K562 (cell line): ENCODE measurements around the gene PCYT1A. TPM values are rescaled to one million over a fixed set of nuclear protein-coding genes. Genes with fewer than 3 reads are reported as not detected.

Source experiments
- CTBP1 ChIP-seq: fragments of 450-650 bp; IDR thresholded peaks from 2 replicates; pipeline ENCODE4 v1.6.1; 2016; ENCODE audit warnings: borderline replicate concordance
- HMGN3 ChIP-seq: IDR thresholded peaks from 2 replicates; pipeline ENCODE4 v1.6.1; 2011; ENCODE audit warnings: borderline replicate concordance, low read depth, mild to moderate bottlenecking, mixed read lengths, low read length; ENCODE audit not compliant: insufficient read length; ENCODE audit errors: extremely low read depth
- HSF4 ChIP-seq: fragments of 250-450 bp; sonication (Bioruptor Pico); IDR thresholded peaks from 2 replicates; pipeline ENCODE4 v2.1.2; 2022; ENCODE audit warnings: mild to moderate bottlenecking, moderate library complexity, borderline replicate concordance
- MYC ChIP-seq, 2 experiments: fragments of 250-450 bp in 1 of 2; sonication (Bioruptor Pico) in 1 of 2; IDR thresholded peaks; 2 replicates each; pipeline versions ENCODE4 v1.5.1 to v1.6.1; 2012 to 2021; ENCODE audit warnings: low read depth in 2 of 2, borderline replicate concordance in 1 of 2, improper control_type of control experiment in 1 of 2, low read length in 1 of 2, mild to moderate bottlenecking in 1 of 2, moderate library complexity in 1 of 2
- NFIC ChIP-seq: fragments of 450-650 bp; IDR thresholded peaks from 2 replicates; pipeline ENCODE4 v1.6.1; 2017; ENCODE audit warnings: mild to moderate bottlenecking, inconsistent platforms
- PURB ChIP-seq: sonication (generic); formaldehyde crosslinking; IDR thresholded peaks from 2 replicates; pipeline ENCODE4 v1.9.0; 2021; ENCODE audit warnings: low read depth, mild to moderate bottlenecking, missing genetic modification reagents
- REST ChIP-seq, 2 experiments: fragments of 450-650 bp; formaldehyde crosslinking in 1 of 2; IDR thresholded peaks; 2 replicates each; pipeline versions ENCODE4 v1.4.0 to v1.6.1; 2014 to 2020; ENCODE audit warnings: mild to moderate bottlenecking in 2 of 2, borderline replicate concordance in 1 of 2, low read depth in 1 of 2
- RFX5 ChIP-seq: IDR thresholded peaks from 2 replicates; pipeline ENCODE4 v1.6.1; 2011; ENCODE audit warnings: low read depth, mild to moderate bottlenecking, improper control_type of control experiment, low read length
- SOX6 ChIP-seq: fragments of 450-650 bp; IDR thresholded peaks from 2 replicates; pipeline ENCODE4 v1.6.1; 2014; ENCODE audit warnings: mild to moderate bottlenecking
- STAG1 ChIP-seq: sonication (generic); formaldehyde crosslinking; IDR thresholded peaks from 2 replicates; pipeline ENCODE4 v1.5.0; 2020; ENCODE audit warnings: missing genetic modification reagents, borderline replicate concordance
- THAP7 ChIP-seq: fragments of 250-450 bp; sonication (Bioruptor Pico); IDR thresholded peaks from 2 replicates; pipeline ENCODE4 v1.5.0; 2021
- ZNF175 ChIP-seq: fragments of 200-800 bp; sonication (Bioruptor generic); IDR thresholded peaks from 2 replicates; pipeline ENCODE4 v1.6.1; 2016; ENCODE audit warnings: low read depth, mild to moderate bottlenecking, missing genetic modification characterization, missing compliant biosample characterization
- ZNF184 ChIP-seq: sonication (generic); formaldehyde crosslinking; IDR thresholded peaks from 2 replicates; pipeline ENCODE4 v1.5.0; 2020; ENCODE audit warnings: missing genetic modification reagents
- ZNF395 ChIP-seq: fragments of 200-800 bp; sonication (Bioruptor generic); IDR thresholded peaks from 2 replicates; pipeline ENCODE4 v1.6.1; 2017; ENCODE audit warnings: missing genetic modification characterization, missing compliant biosample characterization
- ZNF644 ChIP-seq: fragments of 200-800 bp; sonication (Bioruptor generic); IDR thresholded peaks from 2 replicates; pipeline ENCODE4 v1.6.1; 2016; ENCODE audit warnings: low read depth, missing genetic modification characterization, missing compliant biosample characterization
- ZNF766 ChIP-seq: fragments of 200-800 bp; sonication (Bioruptor generic); conservative IDR thresholded peaks from 2 replicates; pipeline ENCODE4 v1.6.1; 2016; ENCODE audit warnings: missing genetic modification characterization, missing compliant biosample characterization
- polyA plus RNA-seq, 8 experiments: library from polyadenylated mRNA; depleted of rRNA in 4 of 8; stranded (reverse) in 5 of 8; unstranded in 3 of 8; fragments of >200 nt; fragmentation: Nextera tagmentation in 2 of 8; fragmentation: Illumina TruSeq in 1 of 8; extraction: Ambion mirVana in 2 of 8; extraction: Trizol in 1 of 8; gene quantifications; 2 replicates each; pipeline versions ENCODE4 v1.2.1 to v1.2.3, GENCODE V29; 2011 to 2014; ENCODE audit warnings: inconsistent platforms in 1 of 8, missing spikeins in 1 of 8
- total RNA-seq, 7 experiments: library from RNA; depleted of rRNA in 6 of 7; stranded (reverse); fragments of >200 nt in 6 of 7; fragmentation: Illumina TruSeq in 2 of 7; extraction: Trizol in 2 of 7; gene quantifications; 2 replicates each; pipeline versions ENCODE4 v1.2.1 to v1.2.3, GENCODE V29; 2011 to 2021; ENCODE audit warnings: low replicate concordance in 1 of 7

PCYT1A gene
- total and polyA plus RNA-seq, 9 of the 15 experiments (the other 6 are each of a cell fraction or from before 2014, with no cell fraction given): 13.4 to 62.8 (median 49.4) TPM

GRCh38 chr3:196193736-196194541, 93.6 kb downstream of the PCYT1A start (continued):
- TF ChIP-seq ZNF175 (CRISPR knock-in tag): no peak
- TF ChIP-seq PURB: no peak
- 0 out of 2 replicates have a peak, but pooled peaks have one; percentile 17 for TF ChIP-seq SOX6
- 0 out of 2 replicates have a peak, but pooled peaks have one; percentile 25 for TF ChIP-seq MYC (IDR thresholded peaks at IDR 0.05; ENCODE audit: low read depth, low read length)
- TF ChIP-seq MYC (CRISPR knock-in tag; IDR thresholded peaks at IDR 0.05; ENCODE audit: borderline replicate concordance, low read depth): no peak; the same call in 1 of the 2 replicates
- peak; percentile 71 for TF ChIP-seq NFIC
- TF ChIP-seq ZNF644 (tag): no peak
- 0 out of 2 replicates have a peak, but pooled peaks have one; percentile 11 for TF ChIP-seq STAG1 (CRISPR knock-in tag)
- TF ChIP-seq ZNF766 (CRISPR knock-in tag): 0 out of 2 replicates have a peak, but pooled peaks have one; percentile 37
- TF ChIP-seq ZNF395 (CRISPR knock-in tag): peak; percentile 71
- peak; percentile 89 for TF ChIP-seq HMGN3
- TF ChIP-seq RFX5: no peak
- TF ChIP-seq THAP7 (CRISPR knock-in tag): 0 out of 2 replicates have a peak, but pooled peaks have one; percentile 43
- TF ChIP-seq CTBP1: peak; percentile 60; the same call in 1 of the 2 replicates
- TF ChIP-seq REST (IDR thresholded peaks at IDR 0.05; ENCODE audit: borderline replicate concordance): peak; percentile 24; the same call in 1 of the 2 replicates
- no peak for TF ChIP-seq REST (CRISPR knock-in tag; IDR thresholded peaks at IDR 0.05; ENCODE audit: low read depth)
- TF ChIP-seq HSF4 (CRISPR knock-in tag): peak; percentile 85; the same call in 1 of the 2 replicates
- no peak for TF ChIP-seq ZNF184 (CRISPR knock-in tag)
